ENCODE measurements around the gene SNRNP48.

SNRNP48 gene

DNA sequence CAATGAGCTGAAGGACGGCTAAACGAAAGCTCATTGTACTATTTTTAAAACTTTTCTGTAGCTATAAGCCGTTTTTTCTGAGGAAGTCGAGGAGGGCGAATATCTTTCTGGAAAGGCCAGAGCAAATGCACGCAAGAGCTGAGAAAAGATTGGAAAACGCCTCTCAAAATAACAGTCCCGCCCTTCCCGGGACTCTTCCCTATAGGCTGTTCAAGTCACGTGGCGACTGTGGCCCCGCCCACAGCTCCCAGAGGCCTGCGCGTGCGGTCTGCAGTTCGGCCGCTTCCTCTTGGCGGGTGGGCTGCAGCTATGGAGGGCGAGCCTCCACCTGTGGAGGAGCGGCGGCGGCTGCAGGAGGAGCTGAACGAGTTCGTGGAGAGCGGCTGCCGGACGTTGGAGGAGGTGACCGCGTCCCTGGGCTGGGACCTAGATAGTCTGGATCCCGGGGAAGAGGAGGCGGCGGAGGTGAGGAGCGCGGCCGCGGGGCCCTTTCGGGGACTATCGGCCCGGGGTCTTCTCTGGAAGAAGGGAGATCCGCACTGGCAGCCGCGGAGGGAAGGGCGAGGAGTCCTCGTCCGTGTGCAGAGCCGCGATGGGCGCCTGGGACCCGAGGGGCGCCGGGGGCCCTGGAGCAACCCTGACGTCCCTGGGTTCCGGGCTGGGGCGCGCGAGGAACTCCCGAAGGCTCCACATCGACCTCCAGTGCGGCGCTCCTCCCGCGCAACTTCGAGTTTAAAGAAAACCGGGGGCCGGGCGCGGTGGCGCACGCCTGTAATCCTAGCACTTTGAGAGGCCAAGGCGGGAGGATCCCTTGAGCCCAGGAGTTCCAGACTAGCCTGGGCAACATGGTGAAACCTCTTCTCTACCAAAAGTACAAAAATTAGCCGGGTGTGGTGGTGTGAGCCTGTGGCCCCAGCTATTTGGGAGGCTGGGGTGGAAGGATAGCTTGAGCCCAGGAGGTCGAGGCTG lies at the start of gene SNRNP48:
Gene SNRNP48 (plus strand): TSS at position 250 of the 969 bp plus-strand sequence. CDS start 60 bp downstream, at position 310.
- DNase-seq (ENCODE audit: low read depth) = peak; percentile 84

- DNase-seq (ENCODE audit: low read depth) = no peak
Observed at GRCh38 chr6:7540595-7540994, 49.4 kb upstream of the SNRNP48 start.

GRCh38 chr6:7541175-7542064 lies 48.6 kb upstream of the SNRNP48 start, which contains the start of gene DSP:
Gene DSP (plus strand): TSS chr6:7541671. CDS start chr6:7541916, 245 bp downstream.
- peak; percentile 6 for DNase-seq (ENCODE audit: low read depth)

DNA sequence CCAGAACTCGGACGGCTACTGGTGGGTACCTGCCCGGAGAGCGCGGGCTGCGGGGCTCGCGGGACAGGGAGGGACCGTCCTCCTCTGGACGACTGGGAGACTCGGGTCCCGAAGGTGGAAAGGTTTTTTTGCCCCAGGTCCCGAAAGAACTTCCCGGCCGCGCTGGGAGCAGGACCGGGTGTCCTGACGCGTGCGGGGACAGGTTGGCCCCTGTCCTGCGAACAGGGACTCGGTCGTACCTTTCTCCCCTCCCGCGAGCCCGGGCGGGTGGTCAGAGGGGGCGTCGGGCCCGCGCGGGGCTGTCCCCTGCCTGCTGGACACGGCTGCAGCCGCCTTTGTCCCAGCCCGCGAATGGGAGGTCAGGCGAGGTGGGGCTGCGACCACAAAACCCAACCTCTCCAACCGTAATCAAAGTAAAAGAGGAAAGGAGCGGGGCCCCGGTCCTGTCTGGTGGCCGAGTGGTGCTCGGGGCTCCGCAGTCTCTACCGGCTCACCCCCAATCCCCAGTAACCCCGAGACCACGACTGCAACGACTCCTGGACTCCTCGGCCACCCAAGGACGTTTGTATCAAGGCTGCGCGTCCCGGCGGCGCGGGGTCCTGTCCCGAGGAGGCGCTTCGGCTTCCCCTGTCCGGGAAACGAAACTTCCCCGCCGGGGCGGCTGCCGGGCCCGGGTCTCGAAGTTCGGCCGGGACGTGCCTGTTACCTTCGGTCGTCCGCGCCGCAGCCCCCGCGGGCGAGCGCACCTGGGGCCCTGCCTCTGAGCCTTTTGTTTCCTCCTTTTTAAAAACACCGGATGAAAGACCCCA lies 47.7 kb upstream of the SNRNP48 start:
- DNase-seq (ENCODE audit: low read depth) = no peak

DNA sequence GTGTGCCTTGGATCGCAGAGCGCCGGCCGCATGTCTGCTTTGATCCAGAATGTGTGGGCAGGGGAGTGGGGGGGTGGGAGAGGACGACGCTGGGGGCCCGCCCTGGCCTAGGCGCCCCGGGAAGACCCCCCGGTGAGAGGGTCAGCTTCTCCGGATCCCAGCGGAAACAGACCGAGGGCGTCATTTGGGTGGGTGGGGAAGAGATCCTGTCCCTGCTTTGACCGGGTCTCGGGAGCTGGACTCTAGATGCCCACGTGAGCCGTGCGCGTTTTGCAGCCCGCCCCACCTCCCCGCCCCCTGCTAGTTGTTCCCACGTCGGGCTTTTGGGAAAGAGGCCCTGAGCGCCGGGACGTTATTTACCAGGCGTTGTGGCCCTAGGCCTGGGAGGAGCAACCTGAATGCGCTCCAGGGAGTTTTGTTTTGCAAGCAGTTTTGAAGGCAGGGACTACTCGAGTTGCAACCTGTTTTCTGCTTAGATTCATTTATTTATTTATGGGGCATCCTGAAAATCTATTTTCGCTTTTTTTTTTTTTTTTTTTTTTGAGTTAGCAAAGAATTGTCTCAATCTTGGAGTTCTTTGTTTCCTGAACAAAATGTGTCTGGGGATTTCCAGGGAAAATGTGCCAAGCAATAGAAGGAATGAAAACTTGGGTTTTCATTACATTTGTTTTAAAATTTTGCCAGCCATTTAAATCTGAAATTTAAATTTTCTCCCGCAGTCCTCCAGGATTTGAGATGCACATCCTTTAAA lies 46.9 kb upstream of the SNRNP48 start:
- no peak for DNase-seq (ENCODE audit: low read depth)

- no peak for DNase-seq (ENCODE audit: low read depth)
Observed at GRCh38 chr6:7543789-7544424, 46.1 kb upstream of the SNRNP48 start.

DNA sequence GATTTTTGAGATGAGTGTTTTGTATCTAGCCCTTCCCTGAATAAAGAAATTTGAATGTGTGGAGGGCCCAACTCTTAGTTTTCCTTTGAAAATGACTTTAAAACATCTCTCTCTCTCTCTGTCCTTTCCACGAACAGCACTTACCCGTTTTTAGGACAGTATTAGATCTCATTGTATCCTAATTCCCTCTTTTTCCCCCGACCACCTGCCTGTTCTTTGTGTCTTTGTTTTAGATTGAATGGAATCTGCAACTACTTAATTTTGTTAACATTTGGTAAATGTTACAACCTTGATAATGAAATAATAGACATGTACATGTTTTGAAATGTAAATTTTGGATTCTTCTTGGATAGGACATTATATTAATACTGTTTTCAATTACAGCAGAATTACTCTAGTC lies 45.4 kb upstream of the SNRNP48 start:
- no peak for DNase-seq (ENCODE audit: low read depth)

DNA sequence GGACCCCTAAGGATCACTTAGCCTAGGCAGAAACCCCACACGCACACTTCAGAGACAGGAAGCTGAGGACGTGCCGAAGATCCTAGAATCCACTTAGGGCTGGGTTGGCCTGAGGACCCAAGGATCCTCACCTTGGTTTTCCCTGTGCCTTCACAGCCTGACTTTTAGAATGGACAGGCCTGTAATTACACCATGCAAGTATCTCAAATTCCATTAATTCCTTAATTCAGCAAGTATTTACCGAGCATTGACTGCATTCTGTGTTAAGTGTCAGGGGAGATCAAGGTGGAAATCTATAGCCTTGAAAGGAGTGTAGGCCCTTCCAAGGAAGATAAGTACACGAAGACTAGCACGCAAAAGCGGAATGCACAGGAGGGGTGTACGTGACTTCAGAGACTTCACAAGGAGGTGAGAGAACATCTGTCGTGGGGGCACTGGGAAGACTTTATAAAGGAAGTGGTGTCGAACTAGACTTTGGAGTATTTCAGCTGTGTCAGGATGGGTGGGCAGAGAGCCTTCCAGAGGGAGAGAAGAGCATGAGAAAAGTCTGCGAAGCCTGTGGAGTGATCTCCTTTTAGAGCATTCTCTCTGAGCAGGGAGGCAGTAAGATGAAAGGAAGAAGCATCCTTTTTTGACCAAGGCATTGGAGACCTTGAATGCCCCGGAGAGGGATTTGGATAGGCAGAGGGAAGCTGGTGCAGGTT lies 44.5 kb upstream of the SNRNP48 start:
- no peak for DNase-seq (ENCODE audit: low read depth)

DNA sequence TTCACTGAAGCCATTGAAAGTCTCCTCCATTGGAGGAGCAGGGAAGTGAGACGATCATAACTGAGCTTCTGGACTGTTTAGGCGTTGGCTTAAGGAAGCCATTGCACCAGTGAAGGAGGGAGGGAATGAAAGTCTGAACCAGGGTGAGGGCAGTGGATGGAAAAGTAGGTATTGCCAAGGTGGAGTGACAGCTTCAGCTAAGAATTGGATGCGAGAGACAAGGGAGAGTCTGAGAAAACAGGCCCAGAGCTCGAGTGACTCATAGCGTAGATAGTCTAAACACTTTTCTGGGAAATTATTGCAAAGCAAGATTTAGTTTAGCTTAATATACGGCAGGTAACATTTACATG lies 44.0 kb upstream of the SNRNP48 start:
- no peak for DNase-seq (ENCODE audit: low read depth)

DNA sequence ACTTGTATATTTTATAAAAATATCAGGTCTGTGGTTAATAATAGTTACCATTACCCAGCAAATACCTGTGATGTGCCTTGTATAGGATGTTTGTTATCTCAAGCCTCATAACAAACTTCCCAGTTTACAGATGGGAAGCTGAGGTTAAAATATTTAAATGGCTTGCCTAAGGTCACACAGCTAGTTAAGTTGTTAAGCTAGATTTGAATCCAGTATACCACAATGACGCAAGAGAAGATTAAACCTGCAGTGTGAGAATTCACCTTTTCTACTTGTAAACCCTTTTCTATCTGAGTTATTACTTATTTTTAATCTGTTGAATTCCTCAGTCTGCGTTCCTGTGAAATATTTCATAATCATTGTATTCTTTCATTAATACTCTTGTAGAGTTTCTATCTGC lies 43.6 kb upstream of the SNRNP48 start:
- DNase-seq (ENCODE audit: low read depth) = no peak

DNA sequence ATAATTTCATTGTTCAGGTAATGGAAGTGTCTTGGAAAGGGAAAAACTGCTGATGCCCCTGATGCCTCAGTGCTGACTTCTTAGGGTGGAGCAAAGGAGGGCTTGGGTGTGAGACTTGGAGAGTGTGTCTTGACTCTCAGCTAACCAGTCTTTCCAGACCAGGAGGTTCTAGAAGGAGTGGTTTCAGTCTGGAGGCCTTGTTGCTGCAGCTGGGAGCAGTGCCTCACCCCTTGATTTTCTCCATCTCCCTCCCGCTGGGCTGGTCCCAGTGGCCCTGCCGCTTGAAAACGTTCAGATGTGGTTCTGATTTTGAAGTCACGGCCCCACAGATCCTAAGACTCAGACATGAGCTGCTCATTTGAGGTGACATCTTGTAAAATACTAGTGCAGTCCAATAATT lies 43.1 kb upstream of the SNRNP48 start:
- DNase-seq (ENCODE audit: low read depth) = no peak

DNA sequence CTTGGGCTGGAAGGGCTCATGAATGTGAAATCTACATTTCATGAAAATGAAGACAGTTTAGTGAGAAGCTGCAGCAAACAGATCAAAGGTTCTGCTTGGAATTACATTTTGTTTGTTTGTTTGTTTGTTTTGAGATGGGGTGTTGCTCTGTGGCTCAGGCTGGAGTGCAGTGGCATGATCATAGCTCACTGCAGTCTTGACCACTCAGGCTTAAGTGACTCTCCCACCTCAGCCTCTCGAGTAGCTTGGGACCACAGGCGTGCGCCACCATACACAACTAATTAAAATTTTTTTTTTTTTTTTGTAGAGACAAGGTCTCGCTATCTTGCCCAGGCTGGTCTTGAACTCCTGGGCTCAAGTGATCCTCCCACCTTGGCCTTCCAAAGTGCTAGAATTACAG lies 42.7 kb upstream of the SNRNP48 start:
- no peak for DNase-seq (ENCODE audit: low read depth)

DNA sequence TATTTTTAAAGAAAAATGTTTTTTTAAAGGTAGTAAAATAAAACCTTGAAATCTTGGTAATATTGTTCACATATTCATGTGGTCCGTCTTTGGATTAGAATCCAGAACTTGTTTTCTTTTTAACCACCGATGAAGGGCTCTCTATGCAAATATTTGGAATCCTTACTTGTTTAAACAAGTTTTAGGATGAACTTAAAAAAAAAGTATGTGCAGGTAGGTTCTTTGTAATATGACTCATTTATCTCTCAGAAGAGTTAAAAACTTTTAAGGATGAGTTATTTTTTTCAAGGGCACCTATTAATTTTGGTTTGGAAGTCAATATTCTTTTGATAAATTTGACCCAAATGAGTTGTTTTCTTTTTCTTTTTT lies 39.6 kb upstream of the SNRNP48 start:
- DNase-seq (ENCODE audit: low read depth) = no peak

DNA sequence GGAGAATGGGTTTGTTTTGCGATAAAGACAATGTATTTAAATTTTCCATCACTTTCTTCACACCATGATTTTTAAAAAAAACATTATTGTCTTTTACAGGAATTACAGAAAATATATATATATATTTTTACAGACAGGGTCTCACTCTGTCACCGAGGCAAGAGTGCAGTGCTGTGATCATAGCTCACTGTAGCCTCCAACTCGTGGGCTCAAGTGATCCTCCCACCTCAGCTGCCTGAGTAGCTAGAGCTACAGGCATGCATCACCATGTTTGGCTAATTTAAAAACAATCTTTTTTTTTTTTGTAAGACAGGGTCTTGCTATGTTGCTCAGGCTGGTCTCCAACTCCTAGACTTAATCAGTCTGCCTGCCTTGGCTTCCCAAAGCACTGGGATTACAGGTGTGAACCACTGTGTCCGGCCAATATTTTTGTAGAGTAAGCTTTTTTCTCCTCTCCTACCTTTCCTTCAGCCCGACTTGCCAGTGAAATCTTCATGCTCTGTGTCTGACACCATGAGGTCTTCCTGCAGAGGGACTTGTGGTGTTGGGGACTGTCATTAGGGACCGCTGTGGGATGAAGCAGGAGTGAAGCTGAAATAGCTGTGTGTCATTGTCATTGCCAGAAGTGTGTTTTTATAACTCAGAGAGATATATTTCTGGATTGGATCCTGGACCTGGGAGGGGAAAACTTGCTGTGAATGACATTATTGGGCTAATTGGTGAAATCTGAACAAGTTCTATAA lies 35.3 kb upstream of the SNRNP48 start:
- DNase-seq (ENCODE audit: low read depth) = no peak

DNA sequence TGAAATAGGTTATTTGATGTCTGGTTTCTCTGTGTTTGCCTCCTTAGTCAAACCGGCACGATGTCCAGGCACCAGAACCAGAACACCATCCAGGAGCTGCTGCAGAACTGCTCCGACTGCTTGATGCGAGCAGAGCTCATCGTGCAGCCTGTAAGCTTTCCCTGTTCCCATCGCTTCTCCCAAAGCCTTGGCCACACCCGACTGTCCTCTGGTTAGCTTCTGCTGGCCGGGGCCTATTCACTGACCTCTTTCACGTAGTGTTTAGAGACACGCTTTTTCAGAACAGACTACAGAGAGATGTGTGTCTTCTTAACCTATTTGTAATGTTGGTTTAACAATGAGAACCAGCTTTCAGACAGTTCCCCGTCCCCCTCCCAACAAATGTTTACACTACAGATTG lies 34.3 kb upstream of the SNRNP48 start:
- no peak for DNase-seq (ENCODE audit: low read depth)

DNA sequence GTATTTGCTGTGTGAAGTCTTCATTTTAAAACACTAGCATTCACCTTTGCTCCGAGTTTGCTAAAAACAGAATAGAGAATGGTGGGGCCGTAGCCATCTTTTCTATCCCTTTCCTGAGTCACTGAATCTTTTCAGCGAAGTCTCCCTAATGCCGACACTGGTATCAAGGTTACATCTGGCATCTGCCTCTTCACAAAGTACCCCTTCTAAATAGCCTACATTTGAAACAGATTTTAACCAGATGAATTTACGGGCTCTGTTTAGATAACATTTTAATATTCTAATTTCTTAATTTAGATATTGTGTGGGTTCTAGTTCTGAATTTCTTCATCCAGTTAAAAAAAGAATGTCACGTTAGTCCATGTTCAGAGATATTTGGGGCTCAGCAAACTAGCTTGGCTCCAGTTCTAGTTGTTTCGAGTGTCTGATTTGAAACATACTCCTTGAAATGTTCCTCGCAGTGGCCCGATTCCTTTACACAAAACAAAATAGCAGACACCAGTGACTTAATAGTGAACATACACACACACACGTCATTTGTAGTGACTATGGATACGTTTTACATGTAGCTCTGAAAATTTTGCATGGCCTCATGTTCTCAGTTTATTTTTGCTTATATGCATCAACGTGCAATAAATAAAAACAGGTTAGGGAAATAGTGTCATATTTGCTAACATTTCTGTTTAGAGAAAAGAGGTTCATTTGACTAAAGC lies 33.4 kb upstream of the SNRNP48 start:
- DNase-seq (ENCODE audit: low read depth) = no peak

DNA sequence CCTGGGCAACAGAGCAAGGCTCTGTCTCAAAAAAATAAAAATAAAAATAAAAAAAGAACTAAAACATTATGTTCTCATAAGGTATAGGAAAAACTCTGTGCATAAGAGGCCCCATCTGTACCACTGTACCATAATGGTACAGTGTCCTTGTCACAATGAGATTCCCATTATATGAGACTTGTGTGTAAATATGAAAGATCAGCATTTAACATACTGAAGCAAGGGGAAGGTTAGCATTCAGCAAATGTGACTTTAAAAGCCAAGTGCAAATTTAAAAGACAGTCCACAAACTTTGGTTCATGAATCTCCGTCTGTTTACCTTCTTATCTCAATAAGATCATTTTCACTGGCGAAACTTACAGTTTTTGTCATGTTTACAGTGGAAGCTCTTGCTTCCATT lies 32.3 kb upstream of the SNRNP48 start:
- no peak for DNase-seq (ENCODE audit: low read depth)

GRCh38 chr6:7558781-7559180 lies 31.2 kb upstream of the SNRNP48 start:
- DNase-seq (ENCODE audit: low read depth) = no peak

GRCh38 chr6:7559196-7559595 lies 30.8 kb upstream of the SNRNP48 start:
- no peak for DNase-seq (ENCODE audit: low read depth)
